ENCODE data around the gene IL12RB1. TPM values are rescaled to one million over a fixed set of nuclear protein-coding genes. Genes with fewer than 3 reads are reported as not detected.

IL12RB1 gene
- total RNA-seq, 1 donor from 2014 or later: 1.5 TPM

- Histone ChIP-seq H3K27ac (no peak overlapping the region), H3K4me3 (no peak overlapping the region), H3K9me3 (no peaks in the 10 kb centered on the region), H3K36me3 (no peaks in the 10 kb centered on the region), H3K27me3 (no peaks in the 10 kb centered on the region), H3K4me1 (peaks cover 9 to 32% of the 10 kb centered on the region in 2 donors)
- TF ChIP-seq CTCF (IDR thresholded peaks at IDR 0.05): no peak
- intact Hi-C loops (cut with DNase I): loop anchor here (10.0 kb wide), 1 partner anchor 191 kb away; no protein-coding TSS in a partner anchor
- DNase-seq (ENCODE audit: low spot score in 2 of 2): no peak
Observed at GRCh38 chr19:18055967-18056366, 30.8 kb downstream of the IL12RB1 start.

GRCh38 chr19:18053576-18054219, 33.0 kb downstream of the IL12RB1 start:
- no peaks in the 10 kb centered on the region for H3K36me3 ChIP-seq
- no peaks in the 10 kb centered on the region for H3K27me3 ChIP-seq
- H3K4me1 ChIP-seq: peaks cover 17 to 51% of the 10 kb centered on the region in 2 donors
- intact Hi-C loops (cut with DNase I): loop anchor here (10.0 kb wide), 1 partner anchor 189 kb away; no protein-coding TSS in a partner anchor
- H3K27ac ChIP-seq: peak overlapping the region; percentile 80 to 85
- peak in 1 of 2 donors; percentile 73 for DNase-seq (ENCODE audit: low spot score in 2 of 2)
- H3K4me3 ChIP-seq: no peak overlapping the region
- no peak for TF ChIP-seq CTCF (IDR thresholded peaks at IDR 0.05)
- no peaks in the 10 kb centered on the region for H3K9me3 ChIP-seq

- intact Hi-C loops (cut with DNase I): loop anchor here (10.0 kb wide), 1 partner anchor 187 kb away; no protein-coding TSS in a partner anchor
- no peak for TF ChIP-seq CTCF (IDR thresholded peaks at IDR 0.05)
- DNase-seq (ENCODE audit: low spot score in 2 of 2): peak in 1 of 2 donors; percentile 72
Observed at GRCh38 chr19:18051887-18052286, 34.8 kb downstream of the IL12RB1 start.

GRCh38 chr19:18049385-18049784, 37.3 kb downstream of the IL12RB1 start:
- Histone ChIP-seq H3K27ac (peak overlapping the region; percentile 85 to 87), H3K9me3 (no peaks in the 10 kb centered on the region), H3K36me3 (no peaks in the 10 kb centered on the region), H3K4me3 (no peak overlapping the region), H3K27me3 (no peaks in the 10 kb centered on the region), H3K4me1 (peaks cover 22 to 53% of the 10 kb centered on the region in 2 donors)
- DNase-seq (ENCODE audit: low spot score in 2 of 2): peak; percentile 77 to 96
- no peak for TF ChIP-seq CTCF (IDR thresholded peaks at IDR 0.05)
- intact Hi-C loops (cut with DNase I): loop anchor here (1.0 kb wide), 1 partner anchor 28 kb away; no protein-coding TSS in a partner anchor

More at GRCh38 chr19:18051887-18052286, 34.8 kb downstream of the IL12RB1 start:
- H3K4me1 ChIP-seq: peaks cover 17 to 40% of the 10 kb centered on the region in 2 donors
- H3K36me3 ChIP-seq: no peaks in the 10 kb centered on the region
- H3K27me3 ChIP-seq: no peaks in the 10 kb centered on the region
- peak overlapping the region; percentile 38 to 47 for H3K4me3 ChIP-seq
- no peaks in the 10 kb centered on the region for H3K9me3 ChIP-seq
- H3K27ac ChIP-seq: peak overlapping the region; percentile 80 to 85

GRCh38 chr19:18046059-18046718, 40.5 kb downstream of the IL12RB1 start:
- H3K9me3 ChIP-seq: no peaks in the 10 kb centered on the region
- intact Hi-C loops (cut with DNase I): no loop called here
- H3K36me3 ChIP-seq: no peaks in the 10 kb centered on the region
- H3K4me1 ChIP-seq: peaks cover 18 to 34% of the 10 kb centered on the region in 2 donors
- no peak overlapping the region for H3K4me3 ChIP-seq
- peak overlapping the region; percentile 52 to 76 for H3K27ac ChIP-seq
- no peaks in the 10 kb centered on the region for H3K27me3 ChIP-seq
- TF ChIP-seq CTCF (IDR thresholded peaks at IDR 0.05): no peak
- DNase-seq (ENCODE audit: low spot score in 2 of 2): no peak
